Kidney (tissue), 14 donors: Measurements from ENCODE around the gene PRKCZ. TPM values are rescaled to one million over a fixed set of nuclear protein-coding genes. Genes with fewer than 3 reads are reported as not detected.

ENCODE experiments used
- DNase-seq, 5 donors: peaks; one replicate each; pipeline ENCODE4 v3.0.0-alpha.2; 2013 to 2020
- FAIRE-seq: peaks from 2 replicates; lab custom pipeline; 2012; peaks lifted over from hg19 to GRCh38; lab: Jason Lieb, UNC
- H3K27ac ChIP-seq, 2 donors: one replicate each; pipeline ENCODE4 v1.7.0; 2013; ENCODE audit warnings: low read depth in 2 of 2, low read length in 2 of 2, inconsistent platforms in 1 of 2
- H3K27me3 ChIP-seq: one replicate; pipeline ENCODE4 v1.7.1; 2013; ENCODE audit warnings: low read length, inconsistent platforms; ENCODE audit not compliant: control insufficient read depth, insufficient read depth
- H3K36me3 ChIP-seq, 3 donors: one replicate each; pipeline versions ENCODE4 v1.7.0 to v1.7.1; 2013; ENCODE audit warnings: low read length in 3 of 3, control low read depth in 1 of 3, inconsistent platforms in 1 of 3; ENCODE audit not compliant: insufficient read depth in 3 of 3, control insufficient read depth in 2 of 3
- H3K4me1 ChIP-seq, 3 donors: one replicate each; pipeline versions ENCODE4 v1.7.0 to v1.7.1; 2013; ENCODE audit warnings: low read length in 3 of 3, inconsistent platforms in 1 of 3, low read depth in 1 of 3; ENCODE audit not compliant: control insufficient read depth in 2 of 3, insufficient read depth in 2 of 3
- H3K4me3 ChIP-seq, 3 donors: one replicate each; pipeline versions ENCODE4 v1.7.0 to v1.8.1; 2013; ENCODE audit warnings: low read length in 3 of 3, control low read depth in 1 of 3, inconsistent platforms in 1 of 3
- H3K9ac ChIP-seq, 3 donors: one replicate each; pipeline versions ENCODE4 v1.7.0 to v1.7.1; 2013; ENCODE audit warnings: low read length in 3 of 3, control low read depth in 1 of 3, inconsistent platforms in 1 of 3
- H3K9me3 ChIP-seq, 3 donors: one replicate each; pipeline versions ENCODE4 v1.7.0 to v1.7.1; 2013; ENCODE audit warnings: low read length in 3 of 3, control low read depth in 1 of 3, inconsistent platforms in 1 of 3; ENCODE audit not compliant: control insufficient read depth in 2 of 3, insufficient read depth in 1 of 3
- intact Hi-C: fragments of 100-400 bp; cut with DNase I; formaldehyde crosslinking; loops from one replicate; pipeline ENCODE4 v1.11.1; 2022
- polyA plus RNA-seq: library from polyadenylated mRNA; stranded (reverse); fragments of 350-450 nt; fragmentation: Illumina TruSeq; extraction: RNeasy Lipid Tissue Mini Kit (QIAGEN cat#74804); gene quantifications from one replicate; pipeline ENCODE4 v1.2.3, GENCODE V29; 2014; ENCODE audit warnings: low read depth, low replicate concordance; ENCODE audit not compliant: insufficient read depth
- total RNA-seq: library from RNA; stranded (reverse); fragmentation: NEBNext Ultra II Directional; extraction: Animal tissue kit (Norgen Biotek cat#: 25700); gene quantifications from one replicate; pipeline ENCODE4 v1.2.1, GENCODE V29; 2021
- TF ChIP-seq, protein P1 (sequence below): IDR thresholded peaks from 3 replicates; pipeline ENCODE4 v1.5.1; 2012; ENCODE audit warnings: mild to moderate bottlenecking, moderate library complexity, borderline replicate concordance; ENCODE audit not compliant: insufficient read depth; ENCODE audit errors: extremely low read depth
- donor health status: control.
- donor health status: control.
- donor health status: control.
- donor health status: control.
- donor health status: control.
- donor health status: DM: yes; HTN: yes; CAD: no.
- donor health status: Normal renal cell carcinoma (clear cell type).

The PRKCZ gene
- total and polyA plus RNA-seq, 2 donors from 2014 or later = 24.7 to 42.4 TPM

GRCh38 chr1:2148691-2149090, 98.5 kb downstream of the PRKCZ start:
- Histone ChIP-seq H3K36me3 (peaks cover 6 to 16% (median 13%) of the 10 kb centered on the region in 3 donors), H3K27ac (peak overlapping the region in 1 of 2 donors; percentile 1), H3K9ac (no peak overlapping the region), H3K4me3 (no peak overlapping the region), H3K27me3 (no peaks in the 10 kb centered on the region), H3K9me3 (no peaks in the 10 kb centered on the region), H3K4me1 (no peaks in the 10 kb centered on the region)
- DNase-seq = peak in 1 of 5 donors; percentile 36
- FAIRE-seq = no peak
- TF ChIP-seq, protein P1, sequence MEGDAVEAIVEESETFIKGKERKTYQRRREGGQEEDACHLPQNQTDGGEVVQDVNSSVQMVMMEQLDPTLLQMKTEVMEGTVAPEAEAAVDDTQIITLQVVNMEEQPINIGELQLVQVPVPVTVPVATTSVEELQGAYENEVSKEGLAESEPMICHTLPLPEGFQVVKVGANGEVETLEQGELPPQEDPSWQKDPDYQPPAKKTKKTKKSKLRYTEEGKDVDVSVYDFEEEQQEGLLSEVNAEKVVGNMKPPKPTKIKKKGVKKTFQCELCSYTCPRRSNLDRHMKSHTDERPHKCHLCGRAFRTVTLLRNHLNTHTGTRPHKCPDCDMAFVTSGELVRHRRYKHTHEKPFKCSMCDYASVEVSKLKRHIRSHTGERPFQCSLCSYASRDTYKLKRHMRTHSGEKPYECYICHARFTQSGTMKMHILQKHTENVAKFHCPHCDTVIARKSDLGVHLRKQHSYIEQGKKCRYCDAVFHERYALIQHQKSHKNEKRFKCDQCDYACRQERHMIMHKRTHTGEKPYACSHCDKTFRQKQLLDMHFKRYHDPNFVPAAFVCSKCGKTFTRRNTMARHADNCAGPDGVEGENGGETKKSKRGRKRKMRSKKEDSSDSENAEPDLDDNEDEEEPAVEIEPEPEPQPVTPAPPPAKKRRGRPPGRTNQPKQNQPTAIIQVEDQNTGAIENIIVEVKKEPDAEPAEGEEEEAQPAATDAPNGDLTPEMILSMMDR = no peak
- intact Hi-C loops = no loop called here

- no peak for FAIRE-seq
- peaks cover 0 to 3% (median 0%) of the 10 kb centered on the region in 3 donors for H3K9me3 ChIP-seq
- DNase-seq = no peak
- H3K27me3 ChIP-seq = no peaks in the 10 kb centered on the region
- intact Hi-C loops = no loop called here
- H3K4me3 ChIP-seq = no peak overlapping the region
- no peak overlapping the region for H3K27ac ChIP-seq
- H3K9ac ChIP-seq = no peak overlapping the region
- TF ChIP-seq, protein P1 = no peak
- peaks cover 10 to 15% (median 13%) of the 10 kb centered on the region in 3 donors for H3K36me3 ChIP-seq
- H3K4me1 ChIP-seq = no peaks in the 10 kb centered on the region
These were observed 100.6 kb downstream of the PRKCZ start for GRCh38 chr1:2150801-2151200.

DNA sequence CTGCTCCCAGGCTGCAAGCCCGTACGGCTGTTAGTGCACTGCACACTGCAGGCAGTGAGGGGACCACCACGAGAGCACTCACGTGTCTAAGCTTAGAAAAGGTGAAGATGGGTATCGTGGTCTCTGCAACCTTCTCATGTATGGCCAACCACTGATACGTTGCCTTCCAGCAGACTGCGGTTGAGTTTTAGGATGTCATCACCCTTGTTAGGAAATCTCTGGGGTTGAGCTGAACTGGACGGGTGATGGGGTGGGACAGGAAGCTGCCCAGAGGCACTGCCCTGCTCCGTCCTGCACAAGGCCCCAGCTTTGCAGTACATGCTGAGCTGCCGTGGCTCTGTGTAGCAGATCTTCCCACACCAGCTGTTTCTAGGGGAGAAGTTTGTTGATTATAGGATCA, 101.0 kb downstream of the PRKCZ start:
- no peak for DNase-seq
- Histone ChIP-seq H3K9me3 (peaks cover 0 to 3% (median 0%) of the 10 kb centered on the region in 3 donors), H3K36me3 (peaks cover 10 to 17% (median 11%) of the 10 kb centered on the region in 3 donors), H3K9ac (no peak overlapping the region), H3K4me3 (no peak overlapping the region), H3K27ac (no peak overlapping the region), H3K4me1 (no peaks in the 10 kb centered on the region), H3K27me3 (no peaks in the 10 kb centered on the region)
- intact Hi-C loops = no loop called here
- TF ChIP-seq, protein P1 = no peak
- no peak for FAIRE-seq

GRCh38 chr1:2151911-2152310, 101.7 kb downstream of the PRKCZ start:
- H3K4me1 ChIP-seq = no peaks in the 10 kb centered on the region
- intact Hi-C loops = no loop called here

More at GRCh38 chr1:2151911-2152310, 101.7 kb downstream of the PRKCZ start:
- FAIRE-seq = no peak
- Histone ChIP-seq H3K9ac (no peak overlapping the region), H3K9me3 (peaks cover 0 to 3% (median 0%) of the 10 kb centered on the region in 3 donors), H3K4me3 (no peak overlapping the region), H3K27ac (no peak overlapping the region), H3K27me3 (no peaks in the 10 kb centered on the region), H3K36me3 (peaks cover 10 to 20% (median 10%) of the 10 kb centered on the region in 3 donors)
- TF ChIP-seq, protein P1 = no peak
- DNase-seq = no peak
